SK-N-SH treated with all-trans-retinoic acid at 6 μM for 48 hours (cell line): ENCODE data around the gene PANK2.

ENCODE experiments used
- ARNTL ChIP-seq: fragments of 450-650 bp; formaldehyde crosslinking; IDR thresholded peaks from 2 replicates; pipeline ENCODE4 v1.5.0; 2020; ENCODE audit warnings: low read depth, mild to moderate bottlenecking, moderate library complexity, borderline replicate concordance
- BACH2 ChIP-seq: fragments of 250-450 bp; sonication (Bioruptor Pico); IDR thresholded peaks from 2 replicates; pipeline ENCODE4 v1.9.0; 2021; ENCODE audit warnings: mild to moderate bottlenecking, borderline replicate concordance
- RARB ChIP-seq: fragments of 250-450 bp; sonication (Bioruptor Pico); IDR thresholded peaks from 2 replicates; pipeline ENCODE4 v1.8.0; 2021; ENCODE audit warnings: mild to moderate bottlenecking, moderate library complexity
- TCF4 ChIP-seq: fragments of 250-450 bp; sonication (Bioruptor Pico); IDR thresholded peaks from 2 replicates; pipeline ENCODE4 v1.8.0; 2021; ENCODE audit warnings: mild to moderate bottlenecking, moderate library complexity, borderline replicate concordance
- TOX ChIP-seq: fragments of 250-450 bp; sonication (Bioruptor Pico); IDR thresholded peaks from 2 replicates; pipeline ENCODE4 v1.8.0; 2021; ENCODE audit warnings: mild to moderate bottlenecking, moderate library complexity, borderline replicate concordance
- TSHZ2 ChIP-seq: fragments of 250-450 bp; sonication (Bioruptor Pico); IDR thresholded peaks from 2 replicates; pipeline ENCODE4 v1.5.0; 2020; ENCODE audit warnings: mild to moderate bottlenecking, moderate library complexity
- ZC3H10 ChIP-seq: fragments of 250-450 bp; sonication (Bioruptor Pico); IDR thresholded peaks from 2 replicates; pipeline ENCODE4 v1.5.1; 2021; ENCODE audit warnings: mild to moderate bottlenecking, moderate library complexity
- ZNF565 ChIP-seq: fragments of 450-650 bp; formaldehyde crosslinking; conservative IDR thresholded peaks from 2 replicates; pipeline ENCODE4 v1.5.0; 2020; ENCODE audit warnings: low read depth, mild to moderate bottlenecking, moderate library complexity
- TF ChIP-seq, protein P1 (sequence below): fragments of 250-450 bp; sonication (Bioruptor Pico); IDR thresholded peaks from 2 replicates; pipeline ENCODE4 v1.8.0; 2020; ENCODE audit warnings: mild to moderate bottlenecking, moderate library complexity, borderline replicate concordance

DNA sequence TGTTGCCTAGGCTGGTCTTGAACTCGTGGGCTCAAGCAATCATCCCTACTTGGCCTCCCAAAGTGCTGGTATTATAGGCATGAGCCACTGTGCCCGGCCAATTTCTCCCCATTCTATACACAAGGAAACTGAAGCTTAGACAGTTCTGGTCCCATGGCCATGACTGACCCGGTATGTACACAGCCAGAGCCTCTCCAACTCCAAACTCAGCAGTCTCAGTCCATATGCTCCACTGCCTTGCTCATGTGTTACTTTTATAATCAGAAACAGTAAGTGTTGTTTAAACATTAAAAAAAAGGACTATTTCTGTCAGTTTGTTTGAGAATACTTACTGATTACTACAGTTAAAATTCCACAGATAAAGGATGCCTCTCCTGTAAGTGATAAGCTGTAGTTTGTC lies 75.5 kb downstream of the PANK2 start:
- TF ChIP-seq, protein P1, sequence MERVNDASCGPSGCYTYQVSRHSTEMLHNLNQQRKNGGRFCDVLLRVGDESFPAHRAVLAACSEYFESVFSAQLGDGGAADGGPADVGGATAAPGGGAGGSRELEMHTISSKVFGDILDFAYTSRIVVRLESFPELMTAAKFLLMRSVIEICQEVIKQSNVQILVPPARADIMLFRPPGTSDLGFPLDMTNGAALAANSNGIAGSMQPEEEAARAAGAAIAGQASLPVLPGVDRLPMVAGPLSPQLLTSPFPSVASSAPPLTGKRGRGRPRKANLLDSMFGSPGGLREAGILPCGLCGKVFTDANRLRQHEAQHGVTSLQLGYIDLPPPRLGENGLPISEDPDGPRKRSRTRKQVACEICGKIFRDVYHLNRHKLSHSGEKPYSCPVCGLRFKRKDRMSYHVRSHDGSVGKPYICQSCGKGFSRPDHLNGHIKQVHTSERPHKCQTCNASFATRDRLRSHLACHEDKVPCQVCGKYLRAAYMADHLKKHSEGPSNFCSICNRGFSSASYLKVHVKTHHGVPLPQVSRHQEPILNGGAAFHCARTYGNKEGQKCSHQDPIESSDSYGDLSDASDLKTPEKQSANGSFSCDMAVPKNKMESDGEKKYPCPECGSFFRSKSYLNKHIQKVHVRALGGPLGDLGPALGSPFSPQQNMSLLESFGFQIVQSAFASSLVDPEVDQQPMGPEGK (CRISPR knock-in tag), result no peak
- TF ChIP-seq RARB (CRISPR knock-in tag) (no peak), ZNF565 (no peak), ZC3H10 (CRISPR knock-in tag) (no peak), TOX (CRISPR knock-in tag) (no peak), ARNTL (CRISPR knock-in tag) (no peak), BACH2 (CRISPR knock-in tag) (no peak), TSHZ2 (CRISPR knock-in tag) (no peak), TCF4 (CRISPR knock-in tag) (no peak)
